PC-3 (cell line): Measurements from ENCODE around the gene TNFSF8. TPM values are rescaled to one million over a fixed set of nuclear protein-coding genes. Genes with fewer than 3 reads are reported as not detected.

Source experiments
- ATAC-seq: fragments of 200-7000 bp; cut with Tn5 transposase; 2 replicates; pipeline ENCODE4 v1.9.1; 2020; ENCODE audit warnings: mild to moderate bottlenecking, moderate library complexity
- BruUV-seq: library from RNA; stranded (reverse); fragments of 400-500 nt; replicated peaks from 2 replicates; lab custom pipeline; 2021; lab: Mats Ljungman, UMichigan
- CTCF ChIA-PET: fragments of 300-600 bp; sonication (Branson Sonifier 250); formaldehyde crosslinking; loops from one replicate; lab custom pipeline; 2022; ENCODE audit warnings: antibody characterized with exemption; lab: Charles Lee
- POLR2A ChIA-PET: fragments of 300-600 bp; sonication (Branson Sonifier 250); formaldehyde crosslinking; loops from one replicate; lab custom pipeline; 2022; ENCODE audit warnings: antibody characterized with exemption; ENCODE audit not compliant: unreplicated experiment; lab: Charles Lee
- DNase-seq: peaks from one replicate; pipeline ENCODE4 v3.0.0-alpha.2; 2015
- H2AFZ ChIP-seq: fragments of 300-600 bp; sonication (generic); 2 replicates; pipeline ENCODE4 v1.6.0; 2016; ENCODE audit warnings: antibody characterized with exemption, low read length
- H3F3A ChIP-seq: fragments of 300-600 bp; sonication (generic); one replicate; pipeline ENCODE4 v1.6.0; 2017; ENCODE audit warnings: antibody characterized with exemption, low read length, control low read depth, mild to moderate bottlenecking; ENCODE audit not compliant: unreplicated experiment
- H3K27ac ChIP-seq: fragments of 300-600 bp; sonication (generic); 2 replicates; pipeline ENCODE4 v1.5.1; 2016; ENCODE audit warnings: mild to moderate bottlenecking, low read length
- H3K27me3 ChIP-seq: fragments of 300-600 bp; sonication (generic); 2 replicates; pipeline ENCODE4 v1.6.1; 2016; ENCODE audit warnings: low read length, mixed read lengths
- H3K36me3 ChIP-seq: fragments of 300-600 bp; sonication (generic); 2 replicates; pipeline ENCODE4 v1.6.1; 2016; ENCODE audit warnings: low read depth, mixed run types, low read length, mixed read lengths
- H3K4me1 ChIP-seq: fragments of 300-600 bp; sonication (generic); 2 replicates; pipeline ENCODE4 v1.5.1; 2016; ENCODE audit warnings: low read length; ENCODE audit not compliant: insufficient read depth
- H3K4me2 ChIP-seq: fragments of 300-600 bp; sonication (generic); 2 replicates; pipeline ENCODE4 v1.6.0; 2016; ENCODE audit warnings: low read length
- H3K4me3 ChIP-seq: fragments of 300-600 bp; sonication (generic); 2 replicates; pipeline ENCODE4 v1.5.1; 2016; ENCODE audit warnings: mild to moderate bottlenecking, low read length, mixed read lengths
- H3K79me2 ChIP-seq: fragments of 300-600 bp; sonication (generic); 2 replicates; pipeline ENCODE4 v1.6.1; 2017; ENCODE audit warnings: low read length, mixed read lengths
- H3K9ac ChIP-seq: fragments of 300-600 bp; sonication (generic); 2 replicates; pipeline ENCODE4 v1.6.0; 2016; ENCODE audit warnings: mild to moderate bottlenecking, low read length
- H3K9me2 ChIP-seq: fragments of 300-600 bp; sonication (generic); replicated peaks from 2 replicates; pipeline ENCODE4 v1.6.1; 2016; ENCODE audit warnings: mixed run types, low read length, mixed read lengths
- H3K9me3 ChIP-seq: fragments of 300-600 bp; sonication (generic); 2 replicates; pipeline ENCODE4 v1.6.1; 2016; ENCODE audit warnings: low read length, mixed read lengths
- H4K20me1 ChIP-seq: fragments of 300-600 bp; sonication (generic); 2 replicates; pipeline ENCODE4 v1.6.1; 2016; ENCODE audit warnings: low read length, mixed read lengths
- EZH2 ChIP-seq: fragments of 300-600 bp; sonication (generic); IDR thresholded peaks from one replicate; pipeline ENCODE4 v1.6.1; 2017; ENCODE audit warnings: antibody characterized with exemption, mild to moderate bottlenecking, low read length; ENCODE audit not compliant: unreplicated experiment
- EZH2phosphoT487 ChIP-seq: fragments of 300-600 bp; sonication (generic); IDR thresholded peaks from 2 replicates; pipeline ENCODE4 v1.6.1; 2018; ENCODE audit warnings: mild to moderate bottlenecking, antibody characterized with exemption, low read length, borderline replicate concordance
- intact Hi-C: fragments of 100-400 bp; cut with micrococcal nuclease; formaldehyde crosslinking; loops from 2 replicates; pipeline ENCODE4 v1.9.0; 2023
- total RNA-seq: library from RNA; depleted of rRNA; stranded (reverse); fragments of >200 nt; gene quantifications from 2 replicates; pipeline ENCODE4 v1.2.3, GENCODE V29; 2014
- TF ChIP-seq, protein P1 (sequence below): fragments of 300-600 bp; sonication (generic); conservative IDR thresholded peaks from 2 replicates; pipeline ENCODE4 v1.5.1; 2017; ENCODE audit warnings: antibody characterized with exemption, low read depth, mild to moderate bottlenecking, low read length

The TNFSF8 gene
- total RNA-seq, 1 experiment from 2014 or later, result not detected

DNA sequence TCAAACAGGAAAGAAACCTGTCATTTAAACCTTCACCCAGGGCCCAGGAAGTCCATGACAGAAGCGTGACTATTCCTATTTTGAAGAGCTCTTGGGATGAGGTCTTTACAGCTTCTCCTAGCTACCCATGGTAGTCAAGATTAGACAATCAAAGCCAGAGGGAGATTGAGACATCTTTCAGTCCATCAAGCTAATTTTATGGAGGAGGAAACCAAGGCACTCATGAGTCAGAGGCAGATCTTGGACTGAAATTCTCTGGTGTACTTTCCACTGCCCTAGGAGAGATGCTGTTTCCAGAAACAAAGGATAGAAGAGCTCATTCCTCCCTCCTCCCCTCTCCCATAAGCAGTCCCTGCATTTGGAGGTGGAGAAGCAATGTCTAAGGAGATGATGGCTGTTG is 9.2 kb downstream of the TNFSF8 start:
- Histone ChIP-seq H3K9me3 (no peaks in the 10 kb centered on the region), H3K27me3 (no peaks in the 10 kb centered on the region), H4K20me1 (no peaks in the 10 kb centered on the region), H3K4me2 (no peak overlapping the region), H3K27ac (no peak overlapping the region), H3K4me3 (no peak overlapping the region), H3K9me2 (no peaks in the 10 kb centered on the region), H3K36me3 (no peaks in the 10 kb centered on the region), H3K79me2 (no peaks in the 10 kb centered on the region), H3K9ac (no peak overlapping the region), H3K4me1 (no peaks in the 10 kb centered on the region), H2AFZ (no peak overlapping the region), H3F3A (no peaks in the 10 kb centered on the region)
- intact Hi-C loops, result no loop called here
- DNase-seq (no peak), ATAC-seq (no peak)
- TF ChIP-seq, protein P1, sequence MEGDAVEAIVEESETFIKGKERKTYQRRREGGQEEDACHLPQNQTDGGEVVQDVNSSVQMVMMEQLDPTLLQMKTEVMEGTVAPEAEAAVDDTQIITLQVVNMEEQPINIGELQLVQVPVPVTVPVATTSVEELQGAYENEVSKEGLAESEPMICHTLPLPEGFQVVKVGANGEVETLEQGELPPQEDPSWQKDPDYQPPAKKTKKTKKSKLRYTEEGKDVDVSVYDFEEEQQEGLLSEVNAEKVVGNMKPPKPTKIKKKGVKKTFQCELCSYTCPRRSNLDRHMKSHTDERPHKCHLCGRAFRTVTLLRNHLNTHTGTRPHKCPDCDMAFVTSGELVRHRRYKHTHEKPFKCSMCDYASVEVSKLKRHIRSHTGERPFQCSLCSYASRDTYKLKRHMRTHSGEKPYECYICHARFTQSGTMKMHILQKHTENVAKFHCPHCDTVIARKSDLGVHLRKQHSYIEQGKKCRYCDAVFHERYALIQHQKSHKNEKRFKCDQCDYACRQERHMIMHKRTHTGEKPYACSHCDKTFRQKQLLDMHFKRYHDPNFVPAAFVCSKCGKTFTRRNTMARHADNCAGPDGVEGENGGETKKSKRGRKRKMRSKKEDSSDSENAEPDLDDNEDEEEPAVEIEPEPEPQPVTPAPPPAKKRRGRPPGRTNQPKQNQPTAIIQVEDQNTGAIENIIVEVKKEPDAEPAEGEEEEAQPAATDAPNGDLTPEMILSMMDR, result no peak
- TF ChIP-seq EZH2, result no peak
- TF ChIP-seq EZH2phosphoT487, result no peak
- CTCF ChIA-PET, result no interaction called here
- POLR2A ChIA-PET, result no interaction called here
- BruUV-seq, result no TSS peak

DNA sequence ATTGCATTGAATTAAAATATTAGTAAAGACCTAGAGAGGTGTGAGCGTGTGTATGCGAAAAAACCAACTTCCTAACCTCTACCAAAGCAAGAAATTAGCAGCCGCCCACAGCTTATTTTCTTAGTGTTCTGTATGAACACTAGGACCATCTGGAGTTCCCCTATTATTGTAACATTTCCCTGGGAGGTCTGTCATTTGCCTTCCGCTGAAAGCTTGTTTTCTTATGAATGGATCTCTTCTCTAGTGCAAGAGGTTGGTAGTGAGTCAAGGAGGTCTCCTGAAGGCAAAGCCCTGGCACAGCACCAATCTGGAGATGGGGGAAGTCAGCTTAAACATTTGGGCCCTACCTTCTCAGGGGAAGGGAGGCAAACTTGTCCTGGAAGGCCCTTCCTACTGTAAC is 10.8 kb downstream of the TNFSF8 start:
- intact Hi-C loops, result no loop called here
- H3K4me3 ChIP-seq, result no peak overlapping the region
- H3K4me2 ChIP-seq, result no peak overlapping the region
- H3K9ac ChIP-seq, result no peak overlapping the region
- no peaks in the 10 kb centered on the region for H3K27me3 ChIP-seq
- POLR2A ChIA-PET, result no interaction called here
- CTCF ChIA-PET, result no interaction called here
- ATAC-seq, result no peak
- no peak overlapping the region for H3K27ac ChIP-seq
- no peaks in the 10 kb centered on the region for H3K4me1 ChIP-seq
- no peak for DNase-seq
- H3F3A ChIP-seq, result no peaks in the 10 kb centered on the region
- H2AFZ ChIP-seq, result no peak overlapping the region
- H3K36me3 ChIP-seq, result no peaks in the 10 kb centered on the region
- no peaks in the 10 kb centered on the region for H3K79me2 ChIP-seq
- no peaks in the 10 kb centered on the region for H3K9me3 ChIP-seq
- H4K20me1 ChIP-seq, result no peaks in the 10 kb centered on the region
- BruUV-seq, result no TSS peak
- no peaks in the 10 kb centered on the region for H3K9me2 ChIP-seq
- TF ChIP-seq EZH2phosphoT487 (no peak), EZH2 (no peak)
- TF ChIP-seq, protein P1, result no peak

DNA sequence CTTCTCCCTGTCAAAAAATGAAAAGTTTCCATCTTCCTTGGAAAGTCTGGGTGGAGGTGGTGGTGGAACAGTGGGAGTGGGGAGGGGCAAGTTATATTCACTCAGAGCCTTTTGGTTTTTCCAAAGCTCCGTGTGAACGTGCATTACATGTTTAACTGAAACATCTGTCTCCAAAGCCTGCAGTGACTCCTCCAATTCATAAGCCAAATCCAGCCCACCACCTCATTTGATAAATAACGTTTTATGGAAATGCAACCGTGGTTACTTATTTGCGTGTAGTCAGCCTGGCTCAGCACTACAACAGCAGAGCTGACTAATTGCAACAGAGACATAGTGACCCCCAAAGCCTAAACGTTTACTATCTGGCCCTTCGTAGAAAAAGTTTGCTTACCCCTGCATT is 13.9 kb downstream of the TNFSF8 start:
- no peaks in the 10 kb centered on the region for H4K20me1 ChIP-seq
- no peaks in the 10 kb centered on the region for H3K27me3 ChIP-seq
- H3K9me2 ChIP-seq, result no peaks in the 10 kb centered on the region
- no peak overlapping the region for H2AFZ ChIP-seq
- intact Hi-C loops, result no loop called here
- no peak overlapping the region for H3K4me2 ChIP-seq
- H3F3A ChIP-seq, result no peaks in the 10 kb centered on the region
- ChIA-PET POLR2A (no interaction called here), CTCF (no interaction called here)
- no peak overlapping the region for H3K4me3 ChIP-seq
- BruUV-seq, result no TSS peak
- no peak overlapping the region for H3K9ac ChIP-seq
- no peaks in the 10 kb centered on the region for H3K36me3 ChIP-seq
- no peaks in the 10 kb centered on the region for H3K9me3 ChIP-seq
- no peak for TF ChIP-seq EZH2phosphoT487
- no peak for TF ChIP-seq EZH2
- TF ChIP-seq, protein P1, result no peak
- no peak overlapping the region for H3K27ac ChIP-seq
- no peak for ATAC-seq
- H3K79me2 ChIP-seq, result no peaks in the 10 kb centered on the region
- DNase-seq, result no peak
- H3K4me1 ChIP-seq, result no peaks in the 10 kb centered on the region
